SK-N-DZ (cell line): ENCODE data around the gene ALAD. TPM values are rescaled to one million over a fixed set of nuclear protein-coding genes. Genes with fewer than 3 reads are reported as not detected.
"Not testable (repeated sequence)": the region's sequence is repeated elsewhere in the genome, so short reads cannot be mapped to it uniquely, and the experiment has no call there.

ENCODE experiments used
- DNase-seq: peaks from one replicate; pipeline ENCODE4 v3.0.0-alpha.2; 2015; ENCODE audit warnings: low spot score
- polyA plus RNA-seq, 2 experiments: library from polyadenylated mRNA; depleted of rRNA; stranded (reverse); fragments of >200 nt; gene quantifications; 2 replicates each; pipeline ENCODE4 v1.2.3, GENCODE V29; 2014

ALAD gene
- polyA plus RNA-seq (2014; cell fraction: cytosol; rRNA removed), result 10.1 and 11.0 TPM in 2 replicates
- polyA plus RNA-seq (2014; cell fraction: nucleus; rRNA removed), result 35.8 and 52.0 TPM in 2 replicates

DNA sequence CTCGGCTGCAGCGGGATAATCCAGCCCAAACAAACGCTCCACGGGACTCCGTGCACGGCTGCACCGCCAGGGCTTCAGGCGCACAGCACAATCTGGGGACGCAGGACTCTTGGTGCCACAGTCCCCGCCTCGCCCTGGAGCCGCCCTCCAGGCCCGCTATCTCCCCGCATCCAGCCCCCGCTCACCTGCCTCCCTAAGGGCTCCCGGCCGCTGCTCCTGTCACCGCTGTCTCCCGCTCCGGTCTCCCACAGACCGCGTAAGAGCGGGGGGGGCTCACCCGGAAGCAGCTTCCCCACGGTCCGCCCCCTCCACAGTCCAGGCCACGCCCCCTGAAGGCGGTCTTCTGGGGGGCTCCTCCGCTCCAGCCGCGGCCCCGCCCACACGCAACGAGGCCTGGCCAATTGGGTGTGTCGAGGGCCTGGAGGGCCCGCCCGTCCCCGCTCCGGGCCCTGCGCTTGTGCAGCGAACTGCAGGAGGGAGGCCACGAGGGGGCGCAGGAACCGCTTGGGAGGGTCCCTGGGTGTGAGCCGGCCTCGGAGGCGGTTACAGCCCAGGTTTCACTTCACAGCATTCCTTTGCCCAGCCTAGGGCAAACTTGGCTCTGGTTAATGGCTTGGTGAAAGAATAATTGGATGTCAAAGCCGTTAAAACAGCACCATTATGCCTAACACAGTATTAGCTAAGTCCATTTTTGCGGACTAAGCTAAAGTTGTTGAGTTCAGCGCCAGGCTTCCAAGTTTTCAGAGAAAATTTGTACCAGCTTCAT, at the start of gene ALAD:
Gene ALAD (minus strand): TSS at position 258 of the 766 bp plus-strand sequence. CDS start 7,725 bp downstream, outside the sequence.
- peak; percentile 97 for DNase-seq

DNA sequence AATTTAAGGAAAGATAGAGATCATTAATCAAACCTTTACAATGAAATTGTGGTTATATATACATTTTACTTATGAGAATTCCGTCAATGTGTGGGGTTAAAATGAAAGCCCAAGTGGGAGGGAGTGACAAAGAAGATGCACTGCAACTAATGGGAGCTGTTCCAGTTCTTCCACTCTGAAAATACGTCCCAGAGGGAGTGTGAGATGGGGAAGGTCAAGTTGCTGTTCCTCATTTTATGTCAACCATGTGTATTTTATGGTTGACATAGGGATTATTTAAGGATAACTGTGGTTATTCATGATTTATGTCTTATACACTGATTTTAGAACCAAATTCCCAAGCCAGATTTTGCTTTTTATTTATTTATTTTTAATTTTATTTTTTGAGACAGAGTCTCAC, 48.3 kb upstream of the ALAD start:
- DNase-seq, result no peak

DNA sequence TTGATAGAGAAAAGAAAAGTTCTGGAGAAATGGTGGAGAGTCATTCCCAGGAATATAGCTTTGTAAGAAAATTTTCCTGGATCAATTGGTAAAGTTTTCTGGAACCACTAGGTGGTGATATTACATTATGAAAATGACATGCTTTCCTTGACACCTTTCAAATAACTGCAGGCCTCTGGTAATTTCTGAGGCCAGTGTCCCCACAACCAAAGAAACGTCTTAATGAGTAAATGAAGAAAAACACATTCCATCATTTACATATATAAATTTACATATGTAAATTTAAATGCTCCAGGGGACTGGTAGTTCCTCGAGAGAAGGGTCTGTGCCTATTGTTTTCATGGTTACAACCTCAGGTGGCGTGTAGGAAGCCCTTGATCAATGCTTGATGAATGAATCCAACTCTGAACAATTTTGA, 45.2 kb upstream of the ALAD start:
- peak; percentile 46 for DNase-seq

DNA sequence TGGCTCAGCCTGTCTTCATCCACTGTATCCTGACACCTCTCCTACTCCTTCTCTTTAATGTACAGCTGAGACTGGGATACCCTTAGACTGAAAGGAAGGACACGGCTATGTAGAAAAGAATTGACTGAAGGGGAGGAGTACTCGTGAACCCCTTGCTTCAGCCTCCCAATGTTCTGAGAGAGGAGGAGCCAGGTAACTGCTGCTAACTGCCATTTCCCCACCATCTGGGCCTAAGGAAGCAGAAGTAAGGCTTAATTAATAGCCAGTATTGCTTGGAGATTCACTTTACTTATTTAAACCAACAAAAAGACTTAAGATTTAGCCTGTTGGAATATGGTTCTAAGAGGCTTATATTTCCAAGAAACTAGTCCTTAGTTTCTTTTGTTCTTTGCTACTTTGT, 43.7 kb upstream of the ALAD start:
- DNase-seq, result no peak

DNA sequence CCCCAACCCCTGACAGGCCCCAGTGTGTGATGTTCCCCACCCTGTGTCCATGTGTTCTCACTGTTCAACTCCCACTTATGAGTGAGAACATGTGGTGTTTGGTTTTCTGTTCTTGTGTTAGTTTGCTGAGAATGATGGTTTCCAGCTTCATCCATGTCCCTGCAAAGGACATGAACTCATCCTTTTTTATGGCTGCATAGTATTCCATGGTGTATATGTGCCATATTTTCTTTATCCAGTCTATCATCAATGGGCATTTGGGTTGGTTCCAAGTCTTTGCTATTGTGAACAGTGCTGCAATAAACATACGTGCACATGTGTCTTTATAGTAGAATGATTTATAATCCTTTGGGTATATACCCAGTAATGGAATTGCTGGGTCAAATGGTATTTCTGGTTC, 36.6 kb upstream of the ALAD start:
- not testable (repeated sequence) for DNase-seq

DNA sequence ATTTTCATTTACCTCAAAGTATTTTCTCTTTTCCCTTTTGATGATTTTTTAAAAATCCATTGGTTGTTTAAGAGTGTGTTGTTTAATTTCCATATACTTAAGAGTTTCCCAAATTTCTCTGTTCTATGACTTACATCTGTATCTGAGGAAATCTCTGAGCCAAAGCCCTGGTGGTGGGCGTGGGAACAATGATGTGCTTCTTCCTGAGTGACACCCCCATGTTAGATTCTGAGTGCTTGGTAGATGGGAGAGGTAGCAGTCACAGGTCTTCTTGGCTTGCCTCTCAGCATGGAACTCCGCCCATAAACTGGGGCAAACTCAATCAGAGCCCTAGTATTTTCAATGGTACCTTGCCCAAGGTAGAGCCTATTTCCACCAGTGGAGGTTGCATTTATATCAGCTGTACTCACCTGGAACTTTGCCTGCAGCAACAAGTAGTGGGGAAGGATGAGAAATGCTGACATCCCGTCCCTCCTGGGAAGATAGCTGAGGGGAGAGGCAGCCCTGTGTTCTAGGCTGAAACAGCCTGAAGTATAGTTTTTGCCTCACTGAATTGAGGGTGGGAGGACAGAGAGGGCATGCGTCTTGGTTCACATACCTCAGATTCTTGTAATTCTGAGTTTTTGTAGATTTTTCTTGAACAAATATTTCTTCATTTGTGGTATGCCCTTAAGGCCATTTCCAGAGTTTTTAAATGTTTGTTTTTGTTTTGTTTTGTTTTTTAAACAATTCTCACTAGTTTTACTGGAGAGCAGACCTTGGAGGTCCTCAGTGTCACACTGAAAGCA, 35.8 kb upstream of the ALAD start:
- no peak for DNase-seq

DNA sequence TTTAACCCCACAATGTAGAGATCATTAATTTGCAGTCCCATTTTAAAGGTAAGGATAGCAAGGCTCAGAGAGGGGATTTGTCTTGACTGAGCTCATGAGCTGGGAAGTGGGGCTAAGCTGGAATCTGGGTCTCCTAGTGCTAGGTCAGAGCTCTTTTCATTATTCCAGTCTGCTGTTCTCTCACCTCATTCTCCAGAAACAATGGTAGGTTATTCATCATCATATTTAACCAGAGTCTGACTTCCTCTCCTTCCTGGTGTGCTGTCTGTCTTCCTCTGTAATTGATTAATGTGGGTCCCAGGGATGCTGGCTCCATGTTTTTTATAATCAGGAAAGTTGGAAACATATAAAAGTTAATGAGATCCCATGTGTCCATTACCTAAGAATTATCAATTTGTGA, 30.1 kb upstream of the ALAD start:
- DNase-seq, result no peak

DNA sequence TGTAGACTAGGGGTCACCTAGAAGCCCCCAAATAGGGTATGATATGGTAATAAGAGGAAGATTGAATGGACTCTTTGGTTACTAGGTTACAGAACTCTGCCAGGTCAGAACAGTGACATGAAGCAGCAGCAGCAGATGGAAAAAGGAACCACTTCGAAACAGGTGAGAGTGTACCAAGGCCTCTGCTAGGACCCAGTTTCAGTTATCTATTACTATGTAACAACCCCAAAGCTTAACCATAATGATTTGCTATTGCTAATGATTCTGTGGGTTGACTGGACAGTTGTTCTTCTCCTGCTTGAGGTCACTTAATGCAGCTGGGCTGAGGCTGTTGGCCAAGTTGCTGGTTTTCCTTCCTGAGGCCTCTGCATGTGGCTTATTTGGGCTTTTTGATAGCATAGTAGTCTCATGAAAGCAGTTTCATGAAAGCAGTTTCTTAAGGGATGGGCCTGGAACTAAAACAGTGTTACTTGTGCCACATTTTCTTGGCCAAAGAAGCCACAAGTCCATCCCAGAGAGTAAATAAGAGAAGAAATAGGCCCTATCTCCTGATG, 27.1 kb upstream of the ALAD start:
- no peak for DNase-seq

DNA sequence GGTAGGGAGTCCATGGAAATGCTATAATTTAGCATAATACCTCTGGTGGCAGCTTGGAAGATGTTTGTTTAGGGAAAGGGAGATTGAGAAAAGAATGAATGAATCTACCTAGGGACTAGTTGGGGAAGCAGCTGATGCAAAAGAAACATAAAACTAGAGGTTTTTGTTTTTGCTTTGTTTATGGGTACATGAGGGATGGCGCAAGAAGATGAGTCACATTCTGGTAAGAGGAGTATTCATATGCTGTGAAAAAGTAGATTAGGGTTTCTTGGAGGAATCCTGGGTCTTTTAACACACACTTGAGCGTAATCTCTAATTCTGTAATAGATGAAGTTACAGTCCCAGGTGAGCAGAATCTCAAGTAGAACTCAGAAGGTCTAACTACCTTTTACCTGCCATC, 26.5 kb upstream of the ALAD start:
- no peak for DNase-seq

DNA sequence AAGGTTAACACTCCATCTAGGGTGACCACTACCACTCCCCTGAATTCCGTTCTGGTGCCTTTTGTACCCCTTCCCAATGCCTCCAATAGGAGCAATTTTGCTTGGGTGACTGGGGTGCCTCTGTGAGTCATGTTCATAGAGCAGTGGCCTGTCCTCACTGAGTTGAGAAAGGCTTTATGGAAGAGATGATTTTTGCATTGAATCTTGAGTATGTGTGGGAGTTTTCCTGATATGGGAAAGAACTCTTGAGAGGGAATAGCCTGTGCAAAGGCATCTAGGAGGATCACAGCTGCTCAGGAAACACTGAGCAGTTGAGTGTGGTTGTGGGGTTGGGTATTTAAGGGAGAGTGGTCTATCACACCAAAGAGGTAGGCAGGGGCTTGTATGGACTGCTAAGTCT, 25.6 kb upstream of the ALAD start:
- DNase-seq, result no peak

DNA sequence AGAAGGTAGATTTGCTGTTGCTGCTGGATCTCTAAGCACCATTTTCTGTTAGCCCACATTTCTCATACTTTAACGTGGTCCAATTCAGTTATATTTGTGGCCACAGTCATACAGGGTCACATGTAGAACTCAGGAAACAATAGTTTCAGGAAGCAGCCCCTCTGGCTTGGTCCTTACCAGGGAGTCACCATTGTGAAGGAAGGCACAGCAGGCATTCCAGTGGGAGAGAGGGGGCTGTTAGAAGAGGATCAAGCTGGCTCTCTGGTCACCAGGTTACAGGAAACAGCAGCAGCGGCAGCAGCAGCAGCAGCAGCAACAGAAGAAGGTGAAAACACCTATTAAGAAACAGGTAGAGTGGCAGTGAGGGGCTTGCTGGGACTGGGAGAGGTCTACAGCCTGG, 24.0 kb upstream of the ALAD start:
- no peak for DNase-seq

DNA sequence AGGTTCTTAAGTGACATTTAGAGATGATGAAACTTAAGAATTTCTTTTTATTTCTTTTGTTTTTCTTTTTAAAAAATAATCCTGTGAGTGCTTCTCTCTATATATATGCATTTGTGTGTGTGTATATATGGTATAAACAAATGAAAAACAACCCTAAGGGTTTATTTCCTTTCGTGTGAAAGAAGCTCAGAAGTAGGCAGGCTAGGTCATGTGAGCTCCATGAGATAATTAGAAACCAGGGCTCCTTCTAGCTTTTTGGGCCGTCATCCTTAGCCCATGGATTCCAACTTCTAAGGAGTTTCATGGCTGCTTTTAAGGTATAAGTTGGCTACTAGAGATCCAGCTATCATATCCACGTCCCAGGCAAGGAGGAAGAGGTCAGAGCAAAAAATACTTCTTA, 20.6 kb upstream of the ALAD start:
- no peak for DNase-seq

DNA sequence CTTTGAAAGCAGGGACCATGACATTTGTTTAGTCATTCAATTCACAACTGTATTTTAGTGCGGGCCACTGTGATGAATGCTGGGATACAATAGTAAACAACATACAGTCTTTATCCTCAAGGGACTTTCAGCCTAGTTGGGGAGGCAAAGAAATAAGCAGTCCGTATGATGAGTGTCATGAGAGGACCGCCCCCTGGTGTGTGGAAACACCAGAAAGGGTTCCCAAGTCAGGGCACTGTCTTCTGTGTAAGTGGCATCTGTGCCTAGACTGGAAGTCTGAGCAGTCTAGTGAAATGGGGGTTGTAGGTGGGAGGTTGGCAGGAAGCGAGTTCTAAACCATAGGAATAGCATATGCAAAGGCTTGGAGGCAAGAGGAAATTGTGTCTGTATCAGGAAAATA, 16.3 kb upstream of the ALAD start:
- DNase-seq, result no peak

DNA sequence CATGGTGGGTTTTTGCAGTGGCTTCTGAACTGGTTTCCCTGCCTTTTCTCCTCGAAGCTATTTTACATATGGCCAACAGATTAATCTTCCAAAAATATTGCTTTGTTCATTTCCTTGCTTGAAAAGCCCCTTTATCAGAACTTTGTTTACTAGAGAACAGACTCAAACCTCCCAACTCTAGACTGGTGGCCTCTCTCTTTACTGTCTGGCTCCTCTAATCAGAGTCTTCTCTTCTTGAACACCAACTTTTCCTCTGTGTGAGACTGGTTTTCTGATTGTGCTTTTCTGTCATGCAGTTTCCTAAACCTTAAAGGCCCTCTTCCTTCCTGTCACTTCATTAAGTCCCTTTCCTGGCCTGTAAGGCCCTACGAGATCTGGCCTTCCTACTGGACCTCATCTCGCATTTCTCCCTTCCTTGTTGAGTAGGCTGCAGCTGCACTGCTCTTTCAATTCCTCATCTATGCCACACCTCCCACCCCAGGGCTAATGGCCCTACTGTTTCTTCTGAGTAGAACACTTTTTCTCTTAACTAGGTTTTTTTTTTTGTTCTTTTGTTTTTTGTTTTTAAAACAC, 15.2 kb upstream of the ALAD start:
- DNase-seq, result no peak

DNA sequence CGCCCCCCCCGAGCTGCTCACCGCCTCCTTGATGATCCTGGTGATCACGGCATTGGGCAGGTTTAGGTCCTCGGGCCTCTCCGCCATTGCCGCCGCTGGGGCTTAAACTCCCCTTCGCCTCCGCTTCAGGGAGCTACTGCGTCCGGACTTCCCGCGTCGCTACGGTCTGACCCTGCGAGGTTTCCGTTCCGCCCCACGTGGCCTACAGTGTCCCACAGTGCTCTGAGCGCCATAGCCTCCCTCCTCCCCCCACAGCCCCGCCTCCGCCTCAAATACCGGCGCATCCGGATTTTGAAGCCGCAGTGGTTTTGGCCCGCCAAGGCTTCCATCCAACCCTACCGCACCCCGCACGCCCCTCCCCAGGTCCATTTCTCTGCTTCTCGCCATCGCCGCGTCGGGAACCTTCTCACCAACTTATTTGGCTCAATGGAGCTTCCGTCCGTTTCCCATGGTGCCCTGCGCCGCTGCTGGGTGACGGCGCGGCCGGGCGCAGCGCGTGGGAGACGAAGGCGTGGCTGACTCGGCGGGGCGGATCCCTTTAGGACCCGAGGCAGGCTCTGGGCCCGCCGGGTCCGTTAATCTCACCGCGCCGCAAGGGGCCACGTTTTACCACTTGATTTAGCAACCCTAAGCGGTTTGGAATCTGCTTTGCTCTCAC, 9.3 kb upstream of the ALAD start, which contains the start of the genes C9orf43 and POLE3:
Gene C9orf43 (plus strand): TSS at position 541 of the 658 bp plus-strand sequence. CDS start 2,747 bp downstream, outside the sequence.
Gene POLE3 (minus strand): TSS at position 469 of the 658 bp plus-strand sequence. CDS start 382 bp downstream, at position 87.
- peak; percentile 94 for DNase-seq

DNA sequence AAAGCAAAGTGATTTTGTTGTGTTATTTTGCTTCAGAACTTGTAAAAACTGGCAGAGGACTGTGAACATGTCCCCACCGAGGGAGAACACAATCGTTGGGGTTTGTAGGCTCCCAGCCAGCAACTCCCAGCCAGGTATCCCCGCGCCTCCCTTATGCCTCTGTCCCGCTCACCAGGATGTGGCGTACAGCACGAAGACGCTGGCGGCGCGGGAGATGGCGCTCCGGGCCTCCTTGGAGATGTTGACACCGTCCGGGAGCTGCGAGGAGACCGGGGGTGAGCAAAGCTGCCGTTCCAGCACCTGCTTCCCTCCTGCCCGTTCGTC, 8.8 kb upstream of the ALAD start:
- no peak for DNase-seq

DNA sequence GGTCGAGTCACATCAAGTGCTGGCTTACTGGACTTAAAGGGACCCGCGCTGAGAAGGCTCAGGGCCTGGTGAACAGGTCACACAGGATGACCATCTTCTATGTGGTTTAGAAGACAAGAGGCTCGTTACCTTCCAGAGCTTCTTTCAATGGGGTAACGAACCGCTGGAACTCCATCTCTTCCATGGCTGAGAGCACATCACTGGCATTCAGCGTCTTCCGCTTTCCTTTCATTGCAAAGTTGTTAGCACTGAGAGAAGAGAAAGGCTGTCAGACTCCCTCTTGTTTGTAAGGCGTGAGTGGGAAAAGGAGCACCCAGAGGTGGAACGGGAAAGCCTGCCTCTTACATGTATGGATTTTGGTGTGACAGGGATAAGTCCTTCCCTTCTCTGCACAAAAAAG, 8.4 kb upstream of the ALAD start:
- DNase-seq, result no peak

DNA sequence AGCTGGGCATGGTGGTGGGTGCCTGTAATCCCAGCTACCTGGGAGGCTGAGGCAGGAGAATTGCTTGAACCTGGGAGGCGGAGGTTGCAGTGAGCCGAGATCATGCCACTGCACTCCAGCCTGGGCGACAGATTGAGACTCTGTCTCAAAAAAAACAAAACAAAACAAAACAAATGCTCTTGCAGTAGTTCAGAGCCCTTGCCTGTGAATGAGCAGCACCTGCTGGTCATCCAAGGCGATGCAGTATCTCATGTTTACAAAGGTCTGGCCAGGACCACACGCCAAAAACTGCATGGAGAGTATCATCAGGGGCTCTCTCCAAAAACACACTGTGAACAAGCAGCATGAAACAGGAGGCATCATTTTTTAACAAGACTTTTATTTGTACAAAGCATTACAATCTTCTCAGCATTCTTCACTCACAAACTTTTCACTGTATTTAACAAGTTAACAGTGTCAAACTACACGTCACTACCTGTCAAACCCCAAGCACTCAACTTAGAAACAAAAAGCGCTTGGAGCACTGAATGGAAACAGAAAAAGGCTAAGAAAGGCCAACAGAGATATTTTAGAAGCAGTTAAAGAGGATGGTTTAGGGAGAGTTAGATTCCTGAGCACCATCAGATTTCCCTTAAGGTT, 5.9 kb upstream of the ALAD start:
- peak; percentile 61 for DNase-seq

DNA sequence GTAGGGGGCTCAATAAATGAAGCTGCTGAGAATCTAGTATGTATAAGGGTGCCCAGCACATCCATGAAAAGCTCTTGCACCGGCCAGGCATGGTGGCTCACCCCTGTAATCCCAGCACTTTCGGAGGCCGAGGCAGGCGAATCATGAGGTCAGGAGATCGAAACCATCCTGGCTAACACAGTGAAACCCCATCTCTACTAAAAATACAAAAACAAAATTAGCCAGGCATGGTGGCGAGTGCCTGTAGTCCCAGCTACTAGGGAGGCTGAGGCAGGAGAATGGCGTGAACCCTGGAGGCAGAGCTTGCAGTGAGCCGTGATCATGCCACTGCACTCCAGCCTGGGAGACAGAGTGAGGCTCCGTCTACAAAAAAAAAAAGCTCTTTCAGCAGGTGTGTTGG, 5.3 kb upstream of the ALAD start:
- DNase-seq, result not testable (repeated sequence)

DNA sequence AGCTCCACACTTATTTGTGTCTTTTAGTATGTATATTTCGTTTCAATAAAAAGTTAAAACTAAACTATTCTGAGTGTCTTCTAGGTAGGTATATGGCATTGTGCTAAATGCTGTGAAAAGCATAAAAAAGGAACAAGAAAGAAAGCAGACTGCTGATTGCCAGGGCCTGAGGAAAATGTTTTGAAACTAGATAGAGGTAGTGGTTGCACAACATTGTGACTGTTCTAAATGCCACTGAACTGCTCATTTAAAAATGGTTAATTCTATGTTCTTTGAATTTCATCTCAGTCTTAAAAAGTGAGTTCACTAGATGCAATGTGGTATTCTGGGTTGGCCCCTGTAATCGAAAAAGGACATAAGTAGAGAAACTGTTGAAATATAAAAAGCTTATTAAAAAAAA, 2.6 kb upstream of the ALAD start:
- DNase-seq, result no peak

DNA sequence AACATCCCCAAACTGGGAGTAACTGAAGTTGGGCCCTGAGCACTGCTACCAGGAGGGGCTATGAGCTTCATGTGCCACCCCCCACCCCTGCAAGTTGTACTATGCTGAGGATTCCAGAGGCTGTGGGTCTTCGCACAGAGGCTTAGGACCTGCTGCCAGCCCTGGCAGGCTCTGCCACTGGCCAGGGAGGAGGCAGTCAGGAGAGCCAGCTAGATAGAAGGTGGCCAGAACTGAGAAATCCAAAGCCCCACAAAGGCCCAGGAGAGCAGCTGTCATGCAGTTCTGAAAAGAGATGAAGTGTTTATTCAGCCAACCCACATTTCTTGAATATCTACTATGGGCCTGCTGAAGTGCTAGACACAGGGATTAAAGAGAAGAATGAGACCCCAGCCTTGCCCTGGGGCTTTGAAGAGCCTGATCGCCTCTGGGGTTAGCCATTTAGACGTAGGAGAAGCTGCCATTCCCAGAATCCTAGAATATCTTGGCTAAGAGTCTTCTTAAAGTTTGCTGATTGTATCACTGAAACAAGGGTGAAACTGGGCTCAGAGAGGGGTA, 1.4 kb downstream of the ALAD start:
- DNase-seq, result no peak
